Measurements from ENCODE around the gene SLC28A1.

SLC28A1 gene

DNA sequence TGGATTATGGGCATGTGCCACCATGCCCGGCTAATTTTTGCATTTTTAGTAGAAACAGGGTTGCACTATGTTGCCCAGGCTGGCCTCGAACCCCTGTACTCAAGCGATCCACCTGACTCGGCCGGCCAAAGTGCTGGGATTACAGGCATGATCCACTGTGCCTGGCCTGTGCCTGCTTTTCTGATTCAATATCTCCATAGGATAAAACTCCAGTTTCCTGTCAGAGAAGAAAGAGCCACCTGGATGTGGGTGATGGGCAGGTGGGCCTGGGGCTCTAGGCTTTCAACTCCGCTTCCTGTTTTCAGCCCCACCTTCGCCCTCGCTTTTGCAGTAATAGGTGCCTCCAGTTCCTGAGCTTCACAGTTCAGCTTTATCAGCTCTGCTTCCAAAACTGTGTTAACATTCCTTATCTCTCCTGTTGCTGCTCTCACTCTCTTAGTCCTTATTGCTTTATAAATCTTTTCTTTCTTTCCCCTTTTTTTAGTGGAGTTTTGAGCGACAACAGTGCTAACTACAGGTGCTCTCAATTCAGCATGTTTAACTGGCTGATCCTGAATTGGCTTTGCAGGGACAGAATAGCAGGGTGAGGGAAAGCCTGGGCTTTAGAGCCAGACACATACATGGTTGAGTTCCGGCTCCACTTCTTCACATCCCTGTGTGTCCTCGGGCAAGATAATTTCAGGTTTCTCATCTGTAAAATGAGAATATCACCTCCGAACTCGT is 76.1 kb downstream of the SLC28A1 start:
- no peak overlapping the region for H3K4me3 ChIP-seq (ENCODE audit: low read length)
- no peak for TF ChIP-seq ZNF274 (IDR thresholded peaks at IDR 0.05; ENCODE audit: low read depth, low read length)

GRCh38 chr15:84961114-84961452 is 76.6 kb downstream of the SLC28A1 start:
- no peak overlapping the region for H3K4me3 ChIP-seq (ENCODE audit: low read length)
- TF ChIP-seq ZNF274 (IDR thresholded peaks at IDR 0.05; ENCODE audit: low read depth, low read length): no peak

DNA sequence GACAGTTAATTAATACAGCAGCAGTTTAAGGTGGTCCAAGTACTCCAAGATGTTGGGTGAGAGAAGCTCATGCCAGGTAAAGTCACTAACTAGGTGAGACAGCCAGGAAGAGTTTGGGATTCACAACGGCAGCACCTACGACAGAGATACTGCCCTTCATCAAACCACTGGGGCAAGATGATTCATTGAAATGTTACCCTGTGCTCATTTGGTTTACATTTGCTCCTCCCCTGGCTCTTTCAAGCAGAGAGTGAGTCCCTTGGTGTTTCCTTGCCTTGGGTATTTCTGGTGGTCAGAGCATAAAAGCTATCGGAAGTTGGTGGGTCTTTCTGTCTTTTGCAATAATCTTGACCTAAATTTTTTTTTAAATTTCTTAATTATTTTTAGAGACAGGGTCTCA is 77.2 kb downstream of the SLC28A1 start:
- no peak for TF ChIP-seq ZNF274 (IDR thresholded peaks at IDR 0.05; ENCODE audit: low read depth, low read length)
- H3K4me3 ChIP-seq (ENCODE audit: low read length): no peak overlapping the region

- no peak overlapping the region for H3K4me3 ChIP-seq (ENCODE audit: low read length)
- TF ChIP-seq ZNF274 (IDR thresholded peaks at IDR 0.05; ENCODE audit: low read depth, low read length): no peak
Measured at GRCh38 chr15:84962955-84963354, 78.5 kb downstream of the SLC28A1 start.

- H3K4me3 ChIP-seq (ENCODE audit: low read length): no peak overlapping the region
- TF ChIP-seq ZNF274 (IDR thresholded peaks at IDR 0.05; ENCODE audit: low read depth, low read length): no peak
Measured at GRCh38 chr15:84967380-84967779, 82.9 kb downstream of the SLC28A1 start.

DNA sequence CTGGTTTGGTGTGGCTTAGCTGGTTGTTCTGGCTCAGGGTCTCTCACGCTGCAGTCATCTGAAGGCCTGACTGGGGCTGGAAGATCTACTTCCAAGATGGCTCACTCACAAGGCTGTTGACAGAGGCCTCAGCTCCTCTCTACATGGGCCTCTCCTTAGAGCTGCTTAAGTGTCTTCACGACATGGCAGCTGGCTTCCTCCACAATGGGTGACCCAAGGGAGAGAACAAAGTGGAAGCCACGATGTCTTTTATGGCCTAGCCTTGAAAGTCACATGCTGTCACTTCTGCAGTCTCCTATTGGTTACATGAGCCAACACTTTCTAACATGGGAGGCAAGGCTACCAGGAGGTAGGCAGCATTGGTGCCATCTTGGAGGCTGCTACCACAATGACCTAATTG is 83.8 kb downstream of the SLC28A1 start:
- no peak for TF ChIP-seq ZNF274 (IDR thresholded peaks at IDR 0.05; ENCODE audit: low read depth, low read length)
- H3K4me3 ChIP-seq (ENCODE audit: low read length): no peak overlapping the region

DNA sequence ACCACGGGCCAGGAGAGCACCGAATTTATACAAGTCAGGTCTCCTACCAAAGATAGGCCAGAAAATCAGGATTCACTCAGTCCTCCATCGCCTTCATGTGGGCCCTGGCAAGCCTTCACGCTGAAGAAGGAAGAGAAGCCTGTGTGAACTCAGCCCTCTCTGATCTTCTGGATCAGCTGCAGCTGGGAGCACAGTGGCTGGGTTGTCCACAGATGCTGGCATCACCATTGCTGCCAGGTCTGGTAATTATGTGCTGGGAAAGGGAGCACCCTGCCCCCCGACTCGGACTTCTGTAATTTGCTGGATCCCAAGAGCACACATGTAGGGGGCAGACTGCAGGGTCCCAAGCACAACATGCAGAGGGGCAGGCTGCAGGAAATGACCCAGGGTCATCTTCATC is 84.8 kb downstream of the SLC28A1 start:
- TF ChIP-seq ZNF274 (IDR thresholded peaks at IDR 0.05; ENCODE audit: low read depth, low read length): no peak

GRCh38 chr15:84970843-84971242 is 86.4 kb downstream of the SLC28A1 start:
- H3K4me3 ChIP-seq (ENCODE audit: low read length): no peak overlapping the region
- TF ChIP-seq ZNF274 (IDR thresholded peaks at IDR 0.05; ENCODE audit: low read depth, low read length): no peak

More for the DNA sequence above, 84.8 kb downstream of the SLC28A1 start:
- no peak overlapping the region for H3K4me3 ChIP-seq (ENCODE audit: low read length)

DNA sequence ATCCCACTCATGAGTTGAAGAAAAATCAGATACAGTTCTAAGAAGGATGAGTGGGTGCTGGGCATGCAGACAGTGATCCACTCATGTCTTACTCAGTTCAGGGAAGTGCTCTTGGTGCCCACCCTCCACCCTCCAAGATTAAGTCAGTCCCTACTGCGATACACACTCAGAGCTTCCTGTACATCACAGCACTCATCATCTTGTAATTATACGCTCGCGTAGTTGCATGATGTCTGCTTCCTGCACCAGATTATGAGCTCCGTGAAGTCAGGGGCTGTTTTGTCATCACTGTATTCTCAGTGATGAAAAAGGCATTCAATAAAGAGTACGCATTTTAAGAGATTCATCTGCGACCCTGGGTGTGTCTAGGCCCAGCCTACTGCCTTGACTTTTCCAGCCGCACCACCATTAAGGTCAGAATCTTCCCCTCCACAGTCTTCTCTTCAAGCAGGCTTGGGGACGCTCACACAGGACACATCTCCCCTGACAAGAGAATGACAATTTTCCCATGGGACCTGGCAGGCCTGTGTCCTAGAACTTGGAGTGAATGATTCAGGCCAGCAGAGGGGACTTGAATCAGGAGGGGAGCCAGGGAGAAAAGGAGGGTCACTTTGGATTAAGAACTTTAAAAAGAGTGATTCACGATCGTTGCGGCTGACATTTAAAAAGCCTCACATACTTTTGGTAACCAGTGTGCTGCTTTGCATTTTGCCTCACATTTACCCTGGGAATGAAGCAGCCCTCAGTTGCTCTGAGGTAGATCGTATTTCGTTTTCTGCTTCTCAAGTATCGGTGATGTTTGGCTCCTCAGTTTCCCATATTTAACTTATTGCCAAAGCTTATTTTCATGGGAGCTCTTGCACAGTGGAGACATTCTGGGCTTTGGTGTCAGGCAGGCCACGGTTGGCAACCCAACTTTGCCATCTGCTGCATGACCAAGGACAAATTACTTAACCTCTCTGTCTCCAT is 89.3 kb downstream of the SLC28A1 start:
- TF ChIP-seq ZNF274 (IDR thresholded peaks at IDR 0.05; ENCODE audit: low read depth, low read length): no peak
- no peak overlapping the region for H3K4me3 ChIP-seq (ENCODE audit: low read length)

GRCh38 chr15:84975871-84976351 is 91.4 kb downstream of the SLC28A1 start:
- no peak for TF ChIP-seq ZNF274 (IDR thresholded peaks at IDR 0.05; ENCODE audit: low read depth, low read length)
- H3K4me3 ChIP-seq (ENCODE audit: low read length): no peak overlapping the region

DNA sequence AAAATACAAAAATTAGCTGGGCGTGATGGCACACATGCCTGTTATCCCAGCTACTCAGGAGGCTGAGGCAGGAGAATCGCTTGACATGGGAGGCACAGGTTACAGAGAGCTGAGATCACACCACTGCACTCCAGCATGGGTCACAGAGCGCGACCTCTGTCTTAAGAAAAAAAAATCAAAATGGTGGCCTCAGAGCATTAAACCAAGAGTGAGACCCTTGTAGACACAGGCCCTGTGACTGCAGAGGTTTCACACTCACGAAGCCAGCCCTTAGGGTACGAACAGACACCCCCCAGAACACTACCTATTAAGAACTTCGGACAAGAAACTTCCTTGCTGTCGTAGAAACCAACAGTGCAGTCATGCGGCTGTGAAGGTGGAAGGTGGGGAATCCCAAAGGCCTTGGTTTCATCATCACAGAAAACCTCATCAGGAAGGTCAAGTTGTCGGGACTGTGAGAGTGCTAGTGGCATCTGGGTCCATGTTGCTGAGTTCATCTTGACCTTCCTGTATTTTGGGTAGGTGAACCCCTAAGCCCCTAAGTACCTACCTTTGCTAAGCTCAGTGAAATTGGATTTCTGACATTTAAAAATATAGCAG is 92.4 kb downstream of the SLC28A1 start:
- TF ChIP-seq ZNF274 (IDR thresholded peaks at IDR 0.05; ENCODE audit: low read depth, low read length): no peak
- no peak overlapping the region for H3K4me3 ChIP-seq (ENCODE audit: low read length)

GRCh38 chr15:84979651-84980050 is 95.2 kb downstream of the SLC28A1 start:
- H3K4me3 ChIP-seq (ENCODE audit: low read length): no peak overlapping the region; the same call in 1 of the 2 replicates
- TF ChIP-seq ZNF274 (IDR thresholded peaks at IDR 0.05; ENCODE audit: low read depth, low read length): no peak

DNA sequence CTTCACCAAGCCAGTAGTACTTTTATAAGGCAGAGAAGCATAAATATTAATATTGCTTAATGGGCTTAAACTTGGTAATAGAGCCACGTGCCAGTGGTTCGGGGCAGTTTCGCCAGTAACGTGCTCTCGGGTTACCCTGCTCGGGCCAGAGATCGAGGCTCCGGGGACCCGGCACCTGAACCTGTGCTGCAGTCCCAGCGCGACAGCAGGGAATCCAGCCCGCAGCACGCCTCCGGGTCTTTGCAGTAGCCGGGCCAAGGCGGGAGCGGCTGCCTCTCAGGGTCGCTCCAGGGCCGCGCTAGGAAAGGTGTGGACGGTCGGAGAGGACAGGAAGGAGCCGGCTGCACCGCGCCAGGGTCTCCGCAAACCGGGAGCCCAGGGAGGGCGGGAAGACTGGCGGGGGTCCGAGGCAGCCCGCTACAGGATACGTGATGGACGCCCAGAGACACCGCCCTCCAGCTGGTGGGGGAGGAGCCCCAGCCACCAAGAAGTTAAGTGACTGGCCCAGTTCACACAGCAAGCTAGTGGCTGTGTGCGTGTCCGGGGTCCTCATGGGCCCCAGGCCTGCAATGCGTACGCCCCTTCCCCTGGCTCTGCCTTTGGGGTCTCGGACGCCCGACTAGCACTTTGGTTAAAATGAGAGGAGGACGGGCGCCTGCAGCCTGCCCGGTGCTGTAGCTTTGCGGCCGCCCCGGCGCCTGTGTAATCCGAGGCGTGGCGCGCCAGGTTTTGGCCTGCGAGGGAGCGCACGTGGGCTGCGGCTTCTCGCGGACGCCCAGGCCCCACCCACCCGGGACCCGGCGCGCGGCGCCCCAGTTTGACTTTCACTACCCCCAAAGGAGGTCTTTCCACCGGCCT is 96.0 kb downstream of the SLC28A1 start:
- TF ChIP-seq ZNF274 (IDR thresholded peaks at IDR 0.05; ENCODE audit: low read depth, low read length): no peak
- peak overlapping the region; percentile 73 for H3K4me3 ChIP-seq (ENCODE audit: low read length)
